NCI-H1436 treated with DMSO at 0.1 percent for 48 hours (cell line): ENCODE measurements around the gene TMEM131L.
"Not testable (repeated sequence)": the region's sequence is repeated elsewhere in the genome, so short reads cannot be mapped to it uniquely, and the experiment has no call there.

Experiments used
- DNase-seq: peaks from one replicate; lab custom pipeline; 2025; lab: John Stamatoyannopoulos, UW

TMEM131L gene

DNA sequence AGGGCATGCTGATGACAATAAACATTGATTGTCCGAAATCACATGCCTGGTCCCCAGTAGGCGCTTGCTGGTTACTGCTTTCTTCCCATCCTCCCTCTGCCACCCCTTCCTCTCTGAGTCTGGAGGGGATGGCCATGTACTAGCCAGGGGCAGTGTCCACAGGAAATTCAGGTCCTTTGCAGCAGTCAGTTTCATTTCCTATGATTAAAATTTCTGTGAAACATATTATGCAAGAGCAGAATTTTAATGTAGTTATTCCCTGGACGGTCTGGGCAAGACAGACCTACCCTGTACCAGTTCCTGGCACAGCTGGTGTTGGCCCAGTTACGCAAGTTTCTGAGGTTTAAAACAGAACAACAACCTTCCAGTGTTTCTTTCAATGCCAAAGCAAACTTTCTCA, 189.8 kb downstream of the TMEM131L start:
- DNase-seq = no peak

DNA sequence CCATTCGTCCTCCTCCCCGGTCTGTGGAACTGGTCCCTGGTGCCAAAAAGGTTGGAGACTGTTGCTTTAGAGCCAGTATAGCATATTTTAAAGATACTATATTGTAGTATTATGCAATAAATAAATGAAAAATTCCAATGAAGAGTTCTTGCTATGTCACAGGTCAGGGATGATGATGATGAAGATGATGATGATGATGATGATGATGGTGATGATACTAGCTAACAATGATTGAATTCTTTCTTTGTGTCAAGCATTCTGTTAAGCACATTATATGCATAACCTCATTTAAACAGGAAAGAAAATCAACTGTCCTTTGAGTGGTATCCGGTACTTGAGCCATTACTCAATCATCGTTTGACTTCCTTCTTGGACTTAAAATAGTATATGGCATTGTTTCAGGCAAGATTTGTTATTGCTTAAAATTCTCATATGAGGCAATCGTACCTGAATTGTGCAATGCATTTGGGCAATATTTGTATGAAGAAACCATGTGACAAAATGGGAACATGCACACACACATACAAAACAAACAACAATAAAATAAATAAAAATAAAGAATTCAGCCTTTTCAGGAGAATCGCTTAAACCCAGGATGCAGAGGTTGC, 195.2 kb downstream of the TMEM131L start:
- DNase-seq = no peak

DNA sequence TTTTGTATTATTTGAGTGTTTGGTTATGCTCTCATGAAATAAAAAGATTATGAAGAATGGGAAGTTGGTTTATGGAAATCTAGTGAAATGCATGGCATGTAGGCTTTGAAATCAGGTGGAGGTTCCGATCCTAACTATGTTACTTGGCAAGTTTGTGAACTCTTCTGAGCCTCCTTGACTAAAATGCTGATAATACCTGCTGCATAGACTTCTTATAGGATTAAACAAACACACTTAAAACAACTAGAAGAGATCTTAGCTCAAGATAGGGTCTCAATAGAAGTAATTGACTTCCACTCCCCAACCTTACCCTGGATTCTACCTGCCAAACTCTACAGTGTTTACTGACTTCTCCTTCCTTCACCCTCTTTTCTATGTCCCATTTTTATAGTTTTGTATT, 195.7 kb downstream of the TMEM131L start:
- no peak for DNase-seq

DNA sequence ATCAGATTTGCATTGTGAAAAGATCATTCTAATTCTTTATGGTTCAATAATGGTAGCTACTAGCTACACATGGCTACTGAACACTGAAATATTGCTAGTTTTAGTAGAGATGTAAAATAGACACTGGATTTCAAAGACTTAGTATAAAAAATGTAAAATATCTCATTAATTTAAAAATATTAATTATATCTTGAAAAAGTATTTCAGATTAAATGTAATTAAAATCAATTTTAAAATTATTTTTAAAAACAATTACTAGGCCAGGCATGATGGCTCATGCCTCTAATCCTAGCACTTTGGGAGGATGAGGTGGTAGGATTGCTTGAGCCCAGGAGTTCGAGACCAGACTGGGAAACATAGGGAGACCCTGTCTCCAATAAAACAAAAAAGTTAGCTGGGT, 197.5 kb downstream of the TMEM131L start:
- DNase-seq = no peak

DNA sequence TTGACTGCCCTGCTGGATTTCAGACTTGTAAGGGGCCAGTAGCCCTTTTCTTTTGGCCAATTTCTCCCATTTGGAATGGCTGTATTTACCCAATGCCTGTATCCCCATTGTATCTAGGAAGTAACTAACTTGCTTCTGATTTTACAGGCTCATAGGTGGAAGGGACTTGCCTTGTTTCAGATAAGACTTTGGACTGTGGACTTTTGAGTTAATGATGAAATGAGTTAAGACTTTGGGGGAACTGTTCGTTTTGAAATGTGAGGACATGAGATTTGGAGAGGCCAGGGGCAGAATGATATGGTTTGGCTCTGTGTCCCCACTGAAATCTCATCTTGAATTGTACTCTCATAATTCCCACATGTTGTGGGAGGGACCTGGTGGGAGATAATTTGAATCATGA, 200.3 kb downstream of the TMEM131L start:
- not testable (repeated sequence) for DNase-seq

DNA sequence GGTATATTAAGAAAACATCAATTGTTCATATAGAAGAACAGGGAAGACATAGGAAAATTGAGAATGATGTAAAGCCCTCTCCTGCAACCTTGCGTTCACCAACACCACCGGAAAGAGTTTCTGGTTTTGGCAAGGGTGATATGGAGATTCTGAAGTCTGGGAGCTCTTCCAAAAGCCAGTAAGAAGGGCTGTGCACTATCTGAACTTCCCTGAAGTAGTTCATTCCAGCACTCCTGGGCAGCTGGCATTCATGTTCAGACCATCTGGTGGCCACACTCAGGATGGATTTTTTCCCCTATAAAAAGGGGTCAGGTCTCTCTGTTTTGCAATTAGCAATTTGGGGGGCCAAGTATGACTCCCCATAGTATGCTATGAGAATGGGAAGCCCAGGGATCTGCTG, 202.5 kb downstream of the TMEM131L start:
- no peak for DNase-seq

DNA sequence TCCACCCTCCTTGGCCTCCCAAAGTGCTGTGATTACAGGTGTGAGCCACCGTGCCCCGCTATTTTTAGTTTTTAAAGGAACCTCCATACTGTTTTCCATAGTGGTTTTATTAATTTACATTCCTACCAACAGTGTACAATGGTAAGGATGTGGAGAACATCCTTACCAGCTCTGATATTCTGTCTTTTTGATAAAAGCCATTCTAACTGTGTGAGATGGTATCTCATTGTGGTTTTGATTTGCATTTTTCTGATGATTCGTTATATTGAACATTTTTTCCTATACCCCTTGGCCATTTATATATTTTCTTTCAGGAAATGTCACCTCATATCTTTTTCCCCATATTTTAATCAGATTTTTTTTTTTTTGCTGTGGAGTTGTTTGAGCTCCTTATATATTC, 203.7 kb downstream of the TMEM131L start:
- DNase-seq = no peak

DNA sequence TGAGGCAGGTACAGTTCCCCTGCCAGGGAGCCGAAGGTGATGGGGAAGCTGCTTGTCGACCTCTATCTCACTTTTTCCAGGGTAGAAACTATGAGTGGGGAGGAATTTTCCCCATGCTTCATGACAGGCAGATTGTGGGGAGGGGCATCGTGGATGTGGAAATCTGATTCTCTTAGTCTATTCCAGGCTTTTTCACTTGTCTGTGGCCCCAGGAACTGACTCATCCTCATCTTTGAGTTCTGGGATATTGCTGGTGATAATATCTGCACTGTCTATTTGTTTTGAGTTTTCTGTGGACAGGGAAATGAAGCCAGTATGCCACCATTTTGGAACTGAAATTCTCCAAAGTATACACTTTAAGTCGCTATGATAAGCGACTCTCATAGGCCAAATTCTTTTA, 210.3 kb downstream of the TMEM131L start:
- DNase-seq = no peak

DNA sequence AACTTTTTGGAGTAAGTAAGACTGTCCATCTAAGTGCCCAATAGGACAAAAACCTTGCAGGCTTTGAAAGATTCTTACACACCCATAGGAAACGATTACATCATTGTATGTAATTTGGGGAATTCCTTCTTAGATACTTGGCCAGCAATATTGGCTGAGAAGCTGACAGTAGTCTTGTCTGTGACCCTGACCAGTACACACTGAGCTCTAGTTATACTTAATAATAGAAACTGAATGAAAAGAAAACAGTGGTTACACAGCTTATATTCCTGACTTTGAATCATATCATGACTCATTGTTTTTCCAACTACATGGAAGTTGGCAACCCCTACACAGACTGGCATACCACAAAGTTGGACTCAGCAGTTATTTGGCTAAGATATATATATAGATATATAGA, 210.8 kb downstream of the TMEM131L start:
- no peak for DNase-seq

DNA sequence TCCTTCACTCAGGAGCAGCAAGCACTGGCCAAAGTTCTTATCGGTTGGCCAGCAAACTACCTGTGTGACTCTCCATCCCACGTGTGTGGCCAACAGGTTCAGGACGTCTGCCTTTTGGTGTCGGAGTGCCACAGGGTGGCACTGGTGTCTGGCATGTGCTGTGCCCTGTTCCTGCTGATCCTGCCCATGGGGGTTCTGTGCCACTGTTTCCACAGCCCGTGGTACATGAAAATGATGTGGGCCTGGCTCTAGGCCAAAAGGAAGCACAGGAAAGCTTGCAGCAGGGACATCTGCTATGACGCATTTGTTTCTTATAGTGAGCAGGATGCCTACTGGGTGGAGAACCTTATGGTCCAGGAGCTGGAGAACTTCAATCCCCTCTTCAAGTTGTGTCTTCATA, 213.3 kb downstream of the TMEM131L start:
- no peak for DNase-seq

DNA sequence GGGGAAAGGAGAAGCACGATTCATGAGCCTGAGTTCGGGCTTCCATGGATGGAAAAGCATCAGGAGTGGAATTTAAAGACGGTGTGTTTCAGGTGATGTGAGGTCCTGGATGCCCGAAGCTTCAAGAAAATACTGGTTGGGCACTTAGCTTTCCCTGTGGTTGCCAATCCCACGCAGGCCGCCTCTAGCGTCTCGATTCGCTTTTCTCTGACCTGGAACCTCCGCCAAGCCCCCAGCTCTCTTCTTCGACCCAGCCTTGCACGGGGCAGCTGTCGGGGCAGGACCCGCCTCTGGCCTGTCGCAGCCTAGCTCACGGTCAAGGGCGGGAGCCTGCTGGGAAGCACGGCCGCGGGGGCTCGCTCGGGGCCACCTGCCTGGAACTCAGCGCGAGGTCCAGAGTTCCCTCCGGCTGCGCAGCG, 217.6 kb downstream of the TMEM131L start:
- no peak for DNase-seq

DNA sequence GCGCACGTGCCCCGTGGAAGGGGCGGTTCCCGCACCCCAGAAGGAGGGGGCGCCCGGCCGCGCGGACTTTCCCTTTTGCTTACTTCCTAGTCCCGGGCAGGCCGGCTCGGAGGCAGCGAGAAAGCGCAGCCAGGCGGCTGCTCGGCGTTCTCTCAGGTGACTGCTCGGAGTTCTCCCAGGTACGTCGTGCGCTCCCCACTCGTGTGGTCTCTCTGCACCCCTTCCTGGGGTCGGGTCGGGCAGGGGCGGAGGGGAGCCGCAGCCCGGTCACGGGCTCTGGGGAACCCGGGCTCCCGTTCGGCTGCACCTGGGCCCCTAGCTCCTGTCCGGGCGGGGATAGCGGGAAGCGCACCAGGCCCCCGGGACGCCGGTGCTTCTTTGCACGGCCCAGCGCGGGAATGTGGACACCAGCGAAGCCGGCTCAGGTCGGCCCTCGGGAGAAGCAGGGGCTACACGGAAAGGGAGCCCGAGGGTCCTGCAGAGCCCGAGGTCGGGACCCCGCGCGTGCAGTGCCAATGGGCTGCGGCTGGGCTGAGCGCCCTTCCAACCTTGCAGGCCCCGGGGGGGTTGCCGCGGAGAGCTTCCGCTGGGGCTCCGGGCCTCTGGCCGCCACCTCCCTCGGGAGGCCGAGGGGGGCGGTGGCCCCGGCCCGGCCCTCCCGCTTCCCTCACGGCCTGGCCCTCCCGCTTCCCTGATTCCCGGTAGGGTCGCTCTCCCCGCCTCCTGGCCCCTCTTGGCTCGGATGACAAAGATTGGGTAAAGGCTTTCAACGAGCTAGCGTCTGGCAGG, 218.2 kb downstream of the TMEM131L start, which contains the start of gene TLR2:
TSS of gene TLR2 (plus strand) at position 99 of the 789 bp plus-strand sequence. CDS start 18,628 bp downstream, outside the sequence.
- no peak for DNase-seq

DNA sequence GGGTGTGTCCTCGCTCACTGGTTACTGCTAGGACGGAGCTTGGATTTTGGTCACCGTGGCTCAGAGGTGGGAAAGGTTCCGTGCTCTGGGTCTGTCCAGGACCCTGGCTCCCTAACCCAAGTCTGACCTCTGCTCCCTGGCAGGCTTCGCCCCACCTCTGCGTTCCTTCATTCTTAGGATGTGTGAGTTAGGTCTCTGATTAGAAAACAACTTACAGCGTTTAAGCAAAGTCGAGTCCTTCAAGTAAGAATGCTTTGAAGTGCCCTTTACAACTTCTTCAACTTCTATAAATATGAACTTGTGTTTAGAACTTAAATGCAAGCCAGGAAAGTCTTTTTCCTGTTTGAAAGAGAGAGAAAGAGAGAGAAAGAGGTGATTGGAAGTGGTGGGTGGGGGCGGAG, 218.8 kb downstream of the TMEM131L start:
- no peak for DNase-seq
